Ureter (tissue), 1 donor: ENCODE measurements around the gene ELMO2. TPM values are rescaled to one million over a fixed set of nuclear protein-coding genes. Genes with fewer than 3 reads are reported as not detected.

Source experiments
- DNase-seq: peaks from one replicate; pipeline ENCODE4 v3.0.0-alpha.2; 2020; ENCODE audit warnings: low spot score
- total RNA-seq: library from RNA; stranded (reverse); gene quantifications from one replicate; pipeline ENCODE4 v1.2.4, GENCODE V29; 2023
- donor health status: DM: yes; HTN: yes; CAD: no.

Gene ELMO2
- total RNA-seq, 1 donor from 2014 or later: 60.4 TPM

DNA sequence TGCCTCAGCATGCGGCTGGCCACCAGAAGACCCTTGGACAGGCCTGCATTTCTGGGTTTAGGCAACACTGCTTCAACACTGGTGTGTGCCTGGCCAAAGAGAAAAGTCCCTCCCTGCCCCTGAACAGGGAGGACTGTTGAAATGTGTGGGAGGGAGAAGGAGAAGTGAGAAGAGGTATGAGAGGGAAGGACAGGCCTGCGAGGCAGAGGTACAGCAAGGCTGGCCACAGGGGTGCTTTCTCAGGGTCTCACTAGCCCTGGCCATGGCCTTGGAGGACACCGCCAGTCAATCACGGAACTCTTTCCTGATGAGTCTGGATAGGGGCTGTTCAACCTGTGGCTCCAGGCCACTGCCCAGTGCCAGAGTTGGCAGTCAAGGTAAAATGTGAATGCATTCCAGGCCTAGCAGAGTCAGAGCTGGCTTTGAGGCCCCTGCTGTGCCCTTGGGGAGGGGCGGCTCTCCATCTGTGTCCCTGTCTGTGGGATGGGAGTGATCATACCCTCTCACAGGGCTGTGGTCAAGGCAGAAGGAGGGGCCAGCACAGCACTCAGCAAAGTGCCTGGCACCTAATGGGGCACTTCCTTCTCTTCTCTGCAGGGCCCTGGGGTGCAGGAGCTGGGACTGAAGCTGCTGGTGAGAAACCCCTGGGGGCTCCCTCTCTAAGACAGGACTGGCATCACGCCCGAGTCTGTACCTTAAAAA lies 54.9 kb downstream of the ELMO2 start:
- no peak for DNase-seq

DNA sequence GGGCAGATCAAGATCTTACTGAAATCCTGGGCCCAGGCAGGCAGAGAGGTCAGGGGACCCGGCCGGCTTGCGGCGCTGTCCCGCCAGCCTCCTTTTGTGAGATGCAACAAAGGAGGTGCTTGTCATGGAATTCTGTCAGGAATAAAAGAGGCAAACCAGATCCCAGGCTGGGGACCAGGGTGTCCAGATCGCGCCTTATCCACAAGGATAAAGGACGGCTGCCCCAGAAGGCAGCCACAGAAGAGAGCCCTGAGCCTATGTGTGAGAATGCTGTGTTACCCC lies 55.5 kb downstream of the ELMO2 start:
- DNase-seq: no peak

DNA sequence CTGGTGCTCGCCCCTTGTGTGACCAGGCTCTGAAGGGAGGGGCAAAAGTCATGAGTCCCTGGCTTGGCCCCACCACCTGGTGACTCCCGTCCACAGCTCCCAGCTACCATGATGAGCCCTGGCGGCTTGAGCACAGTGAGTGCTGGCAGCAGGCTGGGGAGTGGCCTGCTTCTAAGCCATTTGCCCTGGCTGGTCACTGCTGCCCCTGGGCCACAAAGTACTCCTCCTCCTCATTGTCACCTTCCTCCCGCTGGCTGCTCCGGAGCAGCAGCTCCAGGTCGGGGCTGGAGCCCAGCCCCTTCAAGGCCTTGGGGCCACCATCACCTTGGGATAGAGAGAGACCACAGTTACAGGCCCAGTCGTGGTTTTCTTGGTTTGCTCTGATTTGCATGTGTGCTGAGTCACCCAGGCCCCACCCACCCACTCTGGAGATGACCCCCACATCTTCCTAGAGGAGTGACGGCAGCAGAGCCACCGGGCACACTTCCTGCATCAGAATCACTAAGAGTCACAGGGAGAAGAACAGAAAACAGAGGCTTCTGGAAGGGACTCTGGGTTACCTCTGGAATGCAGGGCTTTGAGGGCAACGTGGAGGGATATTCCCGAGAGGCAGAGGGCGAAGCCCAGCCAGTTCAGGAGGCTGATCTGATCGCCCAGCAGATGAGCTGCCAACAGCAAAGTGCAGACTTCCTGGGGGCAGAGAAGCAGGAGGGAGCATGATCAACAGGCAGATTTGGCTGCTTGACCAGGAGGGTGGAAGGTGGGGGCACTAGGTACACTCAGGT lies 56.0 kb downstream of the ELMO2 start:
- DNase-seq: no peak

DNA sequence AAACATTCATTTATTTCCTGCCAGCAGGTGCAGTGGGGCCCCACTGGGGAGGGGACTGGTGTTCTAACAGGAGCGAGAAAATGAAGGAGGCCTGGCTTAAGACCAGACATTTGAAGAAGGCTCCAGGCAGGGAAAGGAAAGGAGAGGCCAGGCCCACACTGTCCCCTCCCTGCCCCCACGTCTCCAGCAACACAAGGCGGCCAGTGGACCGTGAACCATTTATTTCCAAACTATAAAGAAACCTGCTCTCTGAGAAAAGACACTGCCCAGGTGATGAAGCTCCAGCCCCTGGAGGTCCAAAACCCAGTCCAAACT lies 56.7 kb downstream of the ELMO2 start:
- no peak for DNase-seq

DNA sequence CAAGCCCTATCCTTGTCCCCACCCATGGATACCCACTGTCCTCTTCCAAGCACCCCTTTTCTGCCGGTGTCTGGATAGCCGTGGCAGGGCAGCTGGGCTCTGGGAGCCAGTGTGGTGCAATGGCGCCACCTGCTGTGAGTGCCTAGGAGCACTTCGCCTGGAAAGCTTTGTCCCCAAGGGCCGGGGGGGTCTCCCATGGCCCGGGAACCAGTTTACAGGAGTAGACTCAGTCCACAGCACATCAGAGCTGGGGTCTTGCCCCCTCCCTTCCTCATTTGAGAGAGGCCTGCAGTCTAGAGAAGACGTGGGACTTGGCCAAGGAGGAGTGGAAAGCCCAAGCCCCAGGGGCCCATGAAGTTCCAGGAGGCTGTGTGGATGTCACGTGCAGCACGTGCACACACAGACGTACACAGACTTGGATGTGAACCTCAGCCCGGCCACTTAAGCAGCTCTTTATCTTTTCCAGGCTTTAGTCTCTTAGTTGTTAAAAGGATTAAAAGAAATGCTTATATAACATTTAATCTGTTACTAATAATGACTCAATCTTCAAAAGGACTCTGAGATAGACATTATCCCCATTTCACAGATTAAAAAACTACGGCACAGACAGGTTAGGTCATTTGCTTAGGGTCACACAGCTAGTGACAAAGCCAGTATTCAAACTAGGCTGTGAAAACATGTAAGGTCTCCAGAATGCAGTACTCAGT lies 57.2 kb downstream of the ELMO2 start:
- no peak for DNase-seq

DNA sequence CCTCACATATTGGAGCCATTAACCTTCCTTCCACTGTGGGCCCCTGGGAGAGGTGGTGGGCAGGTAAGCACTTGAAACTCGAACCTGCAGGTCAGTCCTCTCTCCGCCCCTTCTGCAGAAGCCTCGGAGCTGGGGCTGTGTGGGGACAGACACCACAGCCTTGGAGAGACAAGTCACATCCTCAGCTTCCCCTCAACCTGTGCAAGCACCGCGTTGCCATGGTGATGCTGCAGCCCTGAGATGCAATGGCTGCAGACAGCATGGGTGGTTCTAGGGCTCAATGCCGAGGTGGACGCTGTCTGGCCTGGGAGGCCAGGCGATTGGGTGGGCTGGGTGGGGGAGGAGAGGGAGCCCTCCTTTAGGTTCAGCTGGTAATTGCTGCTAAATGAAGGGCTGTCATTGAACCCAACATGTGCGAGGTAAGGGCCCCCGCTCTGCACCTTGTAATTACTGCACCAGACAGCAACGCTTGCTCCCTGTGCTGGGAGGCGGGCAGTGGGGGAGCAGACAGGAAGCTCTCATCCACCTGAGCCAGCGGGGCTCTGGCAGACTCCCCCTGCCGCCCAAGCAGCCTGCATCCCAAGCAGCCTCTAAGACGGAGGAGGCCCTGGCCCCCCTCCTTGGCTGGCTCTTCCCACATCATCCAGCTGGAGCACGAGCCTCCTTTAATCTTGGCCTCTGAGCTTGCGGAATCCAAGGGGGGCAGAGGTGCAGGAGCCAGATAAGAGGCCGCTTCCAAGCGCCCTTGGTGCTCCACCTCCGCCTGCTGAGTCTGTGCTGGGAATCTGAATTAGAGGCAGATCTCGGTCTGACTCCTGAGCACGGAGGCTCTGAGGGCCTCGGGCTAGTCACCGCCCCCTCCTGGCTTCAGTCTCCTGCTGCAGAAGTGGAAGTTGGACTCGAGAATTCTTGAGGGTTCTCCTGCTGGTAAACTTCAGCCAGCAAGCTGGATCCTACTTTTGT lies 58.3 kb downstream of the ELMO2 start:
- no peak for DNase-seq

DNA sequence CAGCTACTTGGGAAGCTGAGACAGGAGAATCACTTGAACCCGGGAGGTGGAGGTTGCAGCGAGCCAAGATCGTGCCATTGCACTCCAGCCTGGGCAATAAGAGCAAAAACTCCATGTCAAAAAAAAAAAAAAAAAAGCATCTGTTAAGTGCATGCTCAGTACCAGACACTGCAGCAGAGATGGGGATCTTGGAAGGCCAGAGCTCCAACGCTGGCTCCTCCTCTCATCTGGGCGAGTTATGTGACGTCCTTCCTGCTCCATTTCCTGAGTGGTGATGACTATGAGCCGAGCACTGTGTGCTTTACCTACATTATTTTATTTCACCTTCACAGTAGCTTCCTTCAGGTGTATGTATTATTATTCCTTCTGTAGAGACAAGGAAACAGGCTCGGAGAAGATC lies 59.6 kb downstream of the ELMO2 start:
- DNase-seq: no peak

DNA sequence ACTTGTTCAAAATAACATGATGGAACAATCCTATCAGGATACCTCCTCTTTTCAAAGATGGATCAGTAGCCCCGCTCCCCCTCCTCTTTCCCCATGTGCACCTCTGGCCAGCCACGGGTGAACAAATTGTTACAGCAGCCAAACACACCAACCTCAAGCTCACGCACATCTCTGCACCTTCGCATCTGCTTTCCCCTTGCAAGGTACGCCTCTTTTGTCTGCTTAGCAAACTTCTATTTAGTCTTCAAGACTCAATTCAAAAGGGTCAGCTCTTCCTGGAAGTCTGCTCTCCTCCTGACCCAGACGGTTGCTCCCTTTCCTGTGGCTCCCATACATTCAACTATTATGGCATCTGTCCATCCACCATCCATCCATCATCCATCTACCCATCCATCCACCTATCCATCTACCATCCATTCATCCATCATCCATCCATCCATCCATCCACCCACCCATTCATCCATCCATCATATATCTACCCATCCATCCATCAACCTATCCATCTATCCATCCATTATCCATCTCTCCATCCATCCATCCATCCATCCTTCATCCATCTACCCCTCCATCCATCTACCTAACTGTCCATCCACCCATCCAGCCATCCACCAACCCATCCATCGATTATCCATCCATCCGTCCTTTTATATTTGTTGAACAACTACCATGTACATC lies 61.8 kb downstream of the ELMO2 start:
- no peak for DNase-seq

DNA sequence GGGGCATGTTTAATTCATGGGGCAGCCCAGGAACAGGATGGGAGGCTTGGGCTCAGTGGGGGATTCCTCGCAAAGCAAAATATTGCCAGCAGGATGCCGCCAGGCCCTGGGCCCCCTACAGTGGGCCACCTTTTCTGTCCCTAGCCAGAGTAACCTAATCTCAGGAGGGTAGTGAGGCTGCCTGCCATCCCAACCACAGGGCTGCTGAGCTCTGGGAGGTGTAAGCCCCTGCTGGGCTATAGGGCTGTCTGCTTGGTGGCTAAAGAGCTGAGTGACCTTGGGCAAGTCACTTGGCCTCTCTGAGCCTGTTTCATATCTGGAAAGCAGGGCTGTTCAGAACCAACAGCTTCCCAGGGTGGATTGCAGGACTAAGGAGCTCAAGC lies 62.4 kb downstream of the ELMO2 start:
- no peak for DNase-seq

DNA sequence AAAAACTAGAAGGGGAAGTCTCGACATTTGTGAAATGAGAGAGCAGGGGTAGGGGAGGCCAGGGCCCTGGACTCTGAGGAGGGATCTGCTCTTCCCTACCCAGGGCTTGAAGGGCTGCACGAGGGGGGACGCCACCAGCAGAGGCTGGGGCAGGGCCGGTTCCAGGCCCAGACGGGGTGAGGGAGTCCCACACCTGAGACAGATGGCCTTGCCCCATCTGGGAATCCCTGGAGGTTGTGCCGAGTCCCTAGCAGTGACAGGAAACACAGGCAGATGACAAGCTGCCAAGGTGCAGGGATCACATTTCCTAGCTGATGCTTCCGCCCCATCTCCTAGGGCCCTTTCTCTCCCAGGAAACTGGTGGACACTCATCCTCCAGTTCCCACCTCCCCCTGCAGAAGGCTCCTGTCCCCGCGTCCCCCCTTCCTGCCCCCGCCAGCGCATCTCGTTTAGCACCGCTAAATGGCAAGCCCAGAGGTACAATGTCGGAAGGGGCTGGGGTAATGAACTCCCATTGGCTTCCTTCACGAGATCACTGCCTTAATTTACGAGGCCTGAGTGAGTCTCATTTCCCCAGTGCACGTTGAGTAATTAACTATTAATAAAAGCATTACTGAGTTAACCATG lies 63.0 kb downstream of the ELMO2 start:
- DNase-seq: no peak

DNA sequence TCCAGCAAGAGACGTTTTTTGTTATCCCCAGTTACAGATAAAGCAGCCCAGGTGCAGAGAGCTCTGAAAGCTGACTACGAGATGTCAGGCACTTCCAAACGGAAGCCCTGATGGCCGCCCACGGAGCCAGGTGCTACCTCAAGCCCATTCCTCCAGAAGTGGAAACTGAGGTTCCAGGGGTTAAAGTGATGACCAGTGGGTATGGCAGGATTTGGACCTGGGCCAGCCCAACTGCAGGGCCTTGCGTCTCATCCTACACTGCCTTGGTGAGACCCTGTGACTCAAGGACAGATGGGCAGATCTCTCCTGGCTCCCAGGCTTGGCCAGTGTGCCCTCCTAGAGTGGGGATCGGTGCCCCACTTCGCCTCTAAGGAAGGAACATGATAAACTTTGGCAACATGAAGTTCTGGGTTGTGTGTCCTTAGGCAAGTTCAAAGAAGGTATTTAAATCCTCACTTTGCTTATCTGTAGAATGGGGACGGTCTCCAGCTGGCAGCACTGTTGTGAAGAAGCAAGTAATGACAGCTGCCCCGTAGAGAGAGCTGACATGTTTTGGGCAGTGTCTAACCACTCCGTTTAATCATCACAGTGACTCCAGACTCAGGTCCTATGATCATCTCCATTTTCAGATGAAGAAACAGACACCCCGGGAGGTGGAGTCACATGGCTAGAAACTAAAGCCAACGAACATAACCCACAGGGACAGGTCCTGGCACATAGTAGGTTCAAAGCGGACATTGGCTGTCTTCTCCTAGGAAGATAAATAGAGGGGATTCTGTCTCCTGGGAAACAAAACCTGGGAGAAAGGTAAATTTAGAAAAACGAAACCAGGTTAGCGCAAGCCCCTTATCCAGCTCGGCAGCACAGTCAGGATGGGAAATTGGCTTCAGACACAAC lies 63.7 kb downstream of the ELMO2 start:
- no peak for DNase-seq

DNA sequence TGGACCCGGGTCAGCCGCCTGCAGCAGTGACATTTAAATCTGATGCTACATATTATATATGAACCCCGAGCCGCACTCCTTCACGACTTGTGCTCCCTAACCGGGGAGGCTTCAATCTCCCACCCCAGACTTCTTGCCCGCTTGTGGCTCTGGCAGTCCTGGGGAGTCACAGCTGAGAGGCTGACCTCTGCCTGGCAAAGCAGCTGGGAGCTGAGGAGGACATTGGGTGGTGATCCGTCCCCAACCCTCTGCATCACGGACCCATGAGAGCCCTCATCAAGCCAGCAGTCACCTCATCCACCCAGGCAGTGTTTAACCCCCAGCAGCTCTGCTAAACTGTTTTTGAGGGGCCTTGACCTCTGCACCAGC lies 64.4 kb downstream of the ELMO2 start:
- no peak for DNase-seq

DNA sequence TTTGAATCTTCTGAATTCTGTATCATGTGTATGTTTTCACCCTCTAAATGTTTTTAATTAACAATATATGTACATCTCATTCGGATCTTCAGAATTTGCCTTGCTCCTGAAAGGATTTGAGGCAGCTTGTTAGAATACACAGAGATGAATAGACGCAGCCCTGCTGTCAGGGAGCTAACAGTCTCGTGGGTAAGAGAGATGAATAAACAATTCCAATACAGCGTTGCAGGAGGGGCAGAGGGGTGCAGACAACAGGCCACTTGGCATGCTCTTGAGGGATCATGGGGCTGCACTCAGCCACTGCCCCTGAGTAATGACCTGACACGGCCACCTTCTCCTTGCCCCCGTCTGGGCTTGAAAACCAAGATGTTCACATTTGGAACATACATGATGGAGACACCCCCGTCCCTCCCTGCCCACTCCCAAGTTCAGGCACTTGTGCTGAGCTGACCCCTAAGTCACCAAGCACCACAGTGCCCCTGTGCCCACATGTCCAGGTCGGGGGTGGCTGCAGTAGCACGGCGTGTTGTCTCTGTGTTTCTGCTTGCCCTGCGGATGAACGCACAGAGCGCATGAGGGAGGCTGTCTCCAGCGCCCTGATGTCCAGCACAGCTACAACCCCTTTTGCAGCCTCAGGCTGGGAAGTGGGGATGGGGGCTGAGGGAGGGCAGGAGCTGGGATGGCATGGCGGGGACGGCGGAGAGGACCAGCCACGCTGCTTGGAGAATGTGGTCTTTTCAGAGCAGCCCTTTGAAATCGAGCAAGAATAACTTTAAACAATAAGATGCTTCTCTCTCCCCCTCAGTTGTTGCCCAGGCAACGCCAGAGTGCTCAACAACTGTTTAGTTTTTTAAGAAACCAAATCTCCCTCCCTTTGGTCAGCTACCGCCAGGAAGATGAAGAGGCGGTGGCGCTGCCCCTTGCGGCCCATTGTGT lies 65.1 kb downstream of the ELMO2 start:
- no peak for DNase-seq

DNA sequence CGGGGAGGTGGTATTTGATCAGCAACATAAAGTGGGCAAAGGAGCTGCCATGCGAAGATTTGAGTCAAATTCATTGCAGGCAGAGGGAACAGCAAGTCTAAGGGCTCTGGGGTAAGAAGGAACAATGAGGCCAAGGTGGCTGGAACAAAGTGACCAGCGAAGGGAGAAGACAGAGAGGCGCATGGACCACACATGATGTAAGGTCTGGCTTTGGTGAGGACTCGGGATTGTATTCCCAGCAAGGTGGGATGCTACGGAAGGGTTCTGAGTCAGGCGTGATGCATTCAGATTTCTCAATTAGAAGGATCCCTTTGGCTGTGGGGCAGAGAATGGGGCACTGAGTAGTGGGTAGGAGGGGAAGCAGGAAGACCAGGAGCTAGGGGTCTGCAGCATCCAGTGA lies 67.4 kb downstream of the ELMO2 start:
- no peak for DNase-seq

DNA sequence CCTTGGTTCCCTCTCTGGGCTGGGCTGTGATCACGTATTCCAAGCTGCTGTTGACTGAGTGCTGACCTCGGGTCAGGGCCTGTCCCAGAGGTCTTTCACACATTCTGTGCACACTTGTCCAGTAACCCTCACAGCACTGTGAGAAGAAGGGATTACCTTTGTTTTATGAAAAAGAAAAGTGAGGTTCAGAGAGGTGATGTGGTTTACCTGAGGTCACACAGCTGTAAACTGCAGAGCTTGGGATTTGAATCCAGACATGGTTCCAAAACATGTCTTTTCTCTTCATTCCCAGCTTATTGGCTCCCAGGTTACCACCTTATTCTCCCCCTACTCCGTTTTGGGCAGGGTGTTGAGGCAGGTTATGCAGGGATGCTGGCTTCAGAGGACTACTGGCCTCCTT lies 69.7 kb downstream of the ELMO2 start:
- DNase-seq: no peak

DNA sequence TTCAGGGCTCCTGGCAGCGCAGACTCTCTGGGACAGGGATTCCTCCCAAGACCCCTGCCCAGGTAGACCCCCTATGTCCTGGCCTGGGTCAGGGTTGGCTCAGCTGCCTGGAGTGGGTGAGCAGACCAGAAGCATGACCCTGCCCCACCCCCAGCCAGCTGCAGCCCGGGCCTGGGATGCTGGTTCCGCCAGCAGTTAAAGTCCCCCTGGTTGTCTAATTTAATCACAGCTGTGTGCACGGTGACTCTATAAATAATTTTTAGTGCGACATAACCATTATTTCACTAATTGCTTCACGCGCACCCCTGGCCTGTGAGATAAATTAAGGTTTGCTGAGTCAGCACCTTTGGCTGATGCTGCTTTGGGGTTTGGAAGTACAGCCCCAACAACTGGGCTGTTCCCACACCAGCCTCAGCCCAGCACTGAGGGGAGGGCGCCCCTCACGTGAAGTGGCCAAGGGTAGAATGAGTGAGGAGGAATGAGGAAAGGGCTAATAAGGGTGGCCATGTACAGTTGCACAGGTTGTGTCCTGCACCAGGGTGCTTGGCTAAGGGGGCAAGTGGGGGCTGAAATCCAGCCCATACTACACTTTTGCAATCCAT lies 72.0 kb downstream of the ELMO2 start:
- no peak for DNase-seq

DNA sequence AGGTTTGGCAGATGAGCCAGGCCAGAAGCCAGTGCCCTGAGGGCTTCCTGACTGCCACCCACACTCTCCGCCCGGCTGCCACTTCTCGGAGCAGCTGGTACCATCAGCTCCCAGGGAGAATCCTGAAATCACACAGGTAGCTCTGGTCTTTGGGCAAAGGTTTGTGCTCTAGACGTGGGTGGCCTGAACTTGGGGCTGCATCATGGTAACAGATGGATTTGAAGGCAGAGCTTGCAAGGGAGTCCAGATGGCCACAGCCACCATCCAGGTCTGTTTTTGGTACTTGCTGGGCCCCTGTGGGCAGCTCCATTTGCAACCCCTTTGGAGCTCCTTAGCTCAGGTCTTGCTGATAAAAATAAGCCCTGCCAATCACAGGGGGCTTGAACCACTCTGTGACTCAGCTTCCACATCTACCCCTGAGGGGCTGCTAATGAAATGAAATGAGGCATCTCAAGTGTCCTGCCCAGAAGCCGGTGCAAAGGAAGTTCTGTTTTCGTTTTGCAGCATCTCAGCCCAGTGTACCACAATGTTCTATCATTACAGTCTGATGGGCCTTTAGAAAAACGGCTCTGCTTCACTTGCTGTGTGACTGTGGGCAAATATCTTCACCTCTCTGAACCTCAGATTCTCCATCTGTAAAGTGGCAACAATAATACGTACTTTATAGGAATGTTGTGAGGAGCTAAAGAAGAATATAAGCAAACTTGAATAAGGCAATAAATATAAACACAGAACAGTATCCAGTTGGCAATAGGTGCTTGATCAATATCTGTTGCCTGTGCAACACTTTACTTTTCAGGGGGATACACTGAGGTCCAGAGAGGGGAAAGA lies 73.0 kb downstream of the ELMO2 start:
- no peak for DNase-seq
